HCT116 (cell line): ENCODE measurements around the gene TFG. TPM values are rescaled to one million over a fixed set of nuclear protein-coding genes. Genes with fewer than 3 reads are reported as not detected.

Experiments used
- ATAC-seq: fragments of 200-7000 bp; cut with Tn5 transposase; 2 replicates; pipeline ENCODE4 v1.9.1; 2020; ENCODE audit warnings: mild to moderate bottlenecking, moderate library complexity
- BruUV-seq: library from RNA; stranded (reverse); fragments of 400-500 nt; replicated peaks from 2 replicates; lab custom pipeline; 2021; lab: Mats Ljungman, UMichigan
- CTCF ChIA-PET: fragments of 300-600 bp; sonication (Branson Sonifier 250); formaldehyde crosslinking; loops from one replicate; lab custom pipeline; 2021; ENCODE audit warnings: antibody characterized with exemption; lab: Charles Lee
- POLR2A ChIA-PET: fragments of 300-600, 350-600 bp; sonication (Branson Sonifier 250); formaldehyde crosslinking; loops from one replicate; lab custom pipeline; 2021; ENCODE audit warnings: antibody characterized with exemption; lab: Charles Lee
- RAD21 ChIA-PET, 2 experiments: fragments of 300-600 bp; sonication (Branson Sonifier 250); formaldehyde crosslinking; loops; one replicate each; lab custom pipeline; 2023; ENCODE audit warnings: low total read pairs in 2 of 2; ENCODE audit not compliant: uncharacterized antibody in 2 of 2, unreplicated experiment in 2 of 2, low non-redundant PET in 1 of 2; lab: Charles Lee
- DNase-seq: peaks from one replicate; pipeline ENCODE4 v3.0.0-alpha.2; 2010; ENCODE audit warnings: low read depth, low spot score
- H2AFZ ChIP-seq: fragments of 200-600 bp; shearing (Covaris generic), sonication (generic); 2 replicates; pipeline ENCODE4 v1.6.1; 2017; ENCODE audit warnings: low read depth, mixed run types, mixed read lengths, antibody characterized with exemption, low read length; ENCODE audit not compliant: poor library complexity, severe bottlenecking
- H3K27ac ChIP-seq: 2 replicates; pipeline ENCODE4 v1.5.1; 2012; ENCODE audit warnings: low read depth, low read length
- H3K27me3 ChIP-seq: fragments of 200-600 bp; sonication (generic); 2 replicates; pipeline ENCODE4 v1.6.1; 2016; ENCODE audit warnings: mixed run types, low read length, mixed read lengths; ENCODE audit not compliant: insufficient read depth
- H3K36me3 ChIP-seq, 2 experiments: fragments of 200-500 bp in 1 of 2; fragments of 200-600 bp in 1 of 2; sonication (Bioruptor generic) in 1 of 2; sonication (generic) in 1 of 2; 2 replicates each; pipeline versions ENCODE4 v1.5.1 to v1.6.1; 2014 to 2016; ENCODE audit warnings: low read length in 2 of 2, inconsistent platforms in 1 of 2, mixed read lengths in 1 of 2, mixed run types in 1 of 2; ENCODE audit not compliant: insufficient read depth in 2 of 2, control insufficient read depth in 1 of 2
- H3K4me1 ChIP-seq, 2 experiments: fragments of 200-600 bp in 1 of 2; sonication (generic) in 1 of 2; 2 replicates each; pipeline versions ENCODE4 v1.5.1 to v1.6.1; 2012 to 2017; ENCODE audit warnings: low read length in 2 of 2, inconsistent platforms in 1 of 2, mild to moderate bottlenecking in 1 of 2, mixed read lengths in 1 of 2, mixed run types in 1 of 2, moderate library complexity in 1 of 2; ENCODE audit not compliant: insufficient read depth in 2 of 2, control insufficient read depth in 1 of 2
- H3K4me2 ChIP-seq: fragments of 200-600 bp; sonication (generic); 2 replicates; pipeline ENCODE4 v1.6.1; 2017; ENCODE audit warnings: mixed run types, low read length, mixed read lengths
- H3K4me3 ChIP-seq, 2 experiments: fragments of 200-600 bp in 1 of 2; sonication (generic) in 1 of 2; replicated peaks in 1 of 2; 2 replicates each; pipeline ENCODE4 v1.5.1; 2011 to 2016; ENCODE audit warnings: low read length in 2 of 2, control low read depth in 1 of 2, low read depth in 1 of 2, mild to moderate bottlenecking in 1 of 2, mixed read lengths in 1 of 2, mixed run types in 1 of 2
- H3K79me2 ChIP-seq: fragments of 200-600 bp; sonication (generic); 2 replicates; pipeline ENCODE4 v1.6.1; 2017; ENCODE audit warnings: mild to moderate bottlenecking, mixed run types, low read length, moderate library complexity, mixed read lengths; ENCODE audit not compliant: insufficient read depth
- H3K9ac ChIP-seq: fragments of 200-600 bp; sonication (generic); 2 replicates; pipeline ENCODE4 v1.6.1; 2016; ENCODE audit warnings: low read length, mixed read lengths
- H3K9me2 ChIP-seq: fragments of 200-600 bp; sonication (generic), shearing (Covaris generic); 2 replicates; pipeline ENCODE4 v1.6.1; 2017; ENCODE audit warnings: mixed run types, mild to moderate bottlenecking, moderate library complexity; ENCODE audit not compliant: insufficient read depth
- H3K9me3 ChIP-seq, 2 experiments: fragments of 200-500 bp in 1 of 2; fragments of 200-600 bp in 1 of 2; sonication (Bioruptor generic) in 1 of 2; sonication (generic) in 1 of 2; 2 replicates each; pipeline ENCODE4 v1.6.1; 2014 to 2017; ENCODE audit warnings: low read length in 2 of 2, mixed read lengths in 2 of 2, inconsistent platforms in 1 of 2, low read depth in 1 of 2, mild to moderate bottlenecking in 1 of 2, mixed run types in 1 of 2, moderate library complexity in 1 of 2; ENCODE audit not compliant: control insufficient read depth in 1 of 2, insufficient read depth in 1 of 2
- H4K20me1 ChIP-seq: fragments of 200-600 bp; sonication (generic), shearing (Covaris generic); 2 replicates; pipeline ENCODE4 v1.6.1; 2017; ENCODE audit warnings: mixed run types, mild to moderate bottlenecking, moderate library complexity; ENCODE audit not compliant: insufficient read depth
- CEBPB ChIP-seq: IDR thresholded peaks from 2 replicates; pipeline ENCODE4 v1.6.1; 2012; ENCODE audit warnings: low read depth
- CTCF ChIP-seq, 3 experiments: fragments of 200-600 bp in 1 of 3; sonication (generic) in 1 of 3; IDR thresholded peaks in 2 of 3; conservative IDR thresholded peaks in 1 of 3; 2 replicates each; pipeline ENCODE4 v1.5.1; 2012 to 2017; ENCODE audit warnings: low read depth in 2 of 3, low read length in 2 of 3, antibody characterized with exemption in 1 of 3, borderline replicate concordance in 1 of 3, control low read depth in 1 of 3, mild to moderate bottlenecking in 1 of 3, mixed read lengths in 1 of 3, mixed run types in 1 of 3, moderate library complexity in 1 of 3; ENCODE audit not compliant: insufficient read depth in 1 of 3
- EGR1 ChIP-seq: IDR thresholded peaks from 2 replicates; pipeline ENCODE4 v1.6.1; 2012; ENCODE audit warnings: low read depth
- EZH2 ChIP-seq: fragments of 200-600 bp; sonication (generic); IDR thresholded peaks from 2 replicates; pipeline ENCODE4 v1.6.1; 2017; ENCODE audit warnings: antibody characterized with exemption, mixed run types
- FOSL1 ChIP-seq: IDR thresholded peaks from 2 replicates; pipeline ENCODE4 v1.6.1; 2012; ENCODE audit warnings: low read depth
- JUND ChIP-seq: IDR thresholded peaks from 2 replicates; pipeline ENCODE4 v1.6.1; 2012
- MAX ChIP-seq: IDR thresholded peaks from 2 replicates; pipeline ENCODE4 v1.6.1; 2012
- SP1 ChIP-seq: IDR thresholded peaks from 2 replicates; pipeline ENCODE4 v1.6.1; 2012; ENCODE audit warnings: low read depth
- SRF ChIP-seq: IDR thresholded peaks from 2 replicates; pipeline ENCODE4 v1.6.1; 2012; ENCODE audit warnings: low read depth
- YY1 ChIP-seq: IDR thresholded peaks from 2 replicates; pipeline ENCODE4 v1.6.1; 2011; ENCODE audit warnings: low read length, low read depth, moderate library complexity, mild to moderate bottlenecking; ENCODE audit not compliant: insufficient replicate concordance; ENCODE audit errors: extremely low read depth
- ZFX ChIP-seq: fragments of 450-650 bp; IDR thresholded peaks from 2 replicates; pipeline ENCODE4 v1.6.1; 2017
- ZNF274 ChIP-seq: fragments of 200-500 bp; sonication (Bioruptor generic); IDR thresholded peaks from 2 replicates; pipeline ENCODE4 v1.6.1; 2014; ENCODE audit warnings: mild to moderate bottlenecking, low read depth, low read length, inconsistent platforms
- intact Hi-C: fragments of 100-400 bp; cut with micrococcal nuclease; formaldehyde crosslinking; loops from 2 replicates; pipeline ENCODE4 v1.10.0; 2022
- total RNA-seq: library from RNA; stranded (reverse); gene quantifications from one replicate; pipeline ENCODE4 v1.2.1, GENCODE V29; 2021; ENCODE audit not compliant: unreplicated experiment
- TF ChIP-seq, protein P1 (sequence below): IDR thresholded peaks from 2 replicates; pipeline ENCODE4 v1.6.1; 2011; ENCODE audit warnings: mild to moderate bottlenecking, low read length, moderate library complexity; ENCODE audit not compliant: insufficient replicate concordance; ENCODE audit errors: extremely low read depth

The TFG gene
- total RNA-seq, 1 experiment from 2014 or later = 99.1 TPM

GRCh38 chr3:100782906-100783305 lies 73.6 kb downstream of the TFG start:
- no peak overlapping the region for H2AFZ ChIP-seq
- RAD21 ChIA-PET = no interaction called here
- POLR2A ChIA-PET = no interaction called here

More at GRCh38 chr3:100782906-100783305, 73.6 kb downstream of the TFG start:
- no peak overlapping the region for H3K9ac ChIP-seq
- no peaks in the 10 kb centered on the region for H3K36me3 ChIP-seq
- H3K9me2 ChIP-seq = no peaks in the 10 kb centered on the region
- H3K79me2 ChIP-seq = no peaks in the 10 kb centered on the region
- H3K27ac ChIP-seq = no peak overlapping the region
- no peaks in the 10 kb centered on the region for H4K20me1 ChIP-seq
- CTCF ChIA-PET = no interaction called here
- H3K9me3 ChIP-seq = 0 out of 4 replicates have a peak, but pooled peaks cover 0 to 6% of the 10 kb centered on the region in 2 experiments
- BruUV-seq = no TSS peak
- H3K4me3 ChIP-seq = no peak overlapping the region
- no peaks in the 10 kb centered on the region for H3K4me1 ChIP-seq
- intact Hi-C loops = loop anchor here (10.0 kb wide), 1 partner anchor 468 kb away; no protein-coding TSS in a partner anchor
- H3K27me3 ChIP-seq = no peaks in the 10 kb centered on the region
- TF ChIP-seq MAX (no peak), ZFX (no peak), CTCF (IDR thresholded peaks at IDR 0.05 in 2 of 3, conservative IDR thresholded peaks at IDR 0.05 in 1 of 3; ENCODE audit: borderline replicate concordance in 1 of 3, insufficient read depth in 1 of 3, low read depth in 2 of 3, low read length in 2 of 3) (no peak), JUND (no peak), SRF (no peak), CEBPB (no peak), YY1 (no peak), EZH2 (no peak), ZNF274 (no peak), EGR1 (no peak), SP1 (no peak), FOSL1 (no peak)
- TF ChIP-seq, protein P1, sequence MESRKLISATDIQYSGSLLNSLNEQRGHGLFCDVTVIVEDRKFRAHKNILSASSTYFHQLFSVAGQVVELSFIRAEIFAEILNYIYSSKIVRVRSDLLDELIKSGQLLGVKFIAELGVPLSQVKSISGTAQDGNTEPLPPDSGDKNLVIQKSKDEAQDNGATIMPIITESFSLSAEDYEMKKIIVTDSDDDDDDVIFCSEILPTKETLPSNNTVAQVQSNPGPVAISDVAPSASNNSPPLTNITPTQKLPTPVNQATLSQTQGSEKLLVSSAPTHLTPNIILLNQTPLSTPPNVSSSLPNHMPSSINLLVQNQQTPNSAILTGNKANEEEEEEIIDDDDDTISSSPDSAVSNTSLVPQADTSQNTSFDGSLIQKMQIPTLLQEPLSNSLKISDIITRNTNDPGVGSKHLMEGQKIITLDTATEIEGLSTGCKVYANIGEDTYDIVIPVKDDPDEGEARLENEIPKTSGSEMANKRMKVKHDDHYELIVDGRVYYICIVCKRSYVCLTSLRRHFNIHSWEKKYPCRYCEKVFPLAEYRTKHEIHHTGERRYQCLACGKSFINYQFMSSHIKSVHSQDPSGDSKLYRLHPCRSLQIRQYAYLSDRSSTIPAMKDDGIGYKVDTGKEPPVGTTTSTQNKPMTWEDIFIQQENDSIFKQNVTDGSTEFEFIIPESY = no peak
- no peak overlapping the region for H3K4me2 ChIP-seq
- DNase-seq (no peak), ATAC-seq (no peak)
